K562 (cell line): ENCODE data around the gene TMBIM4. TPM values are rescaled to one million over a fixed set of nuclear protein-coding genes. Genes with fewer than 3 reads are reported as not detected.

Experiments used
- ATAC-seq: fragments of 200-7000 bp; cut with Tn5 transposase; 3 replicates; pipeline ENCODE4 v1.9.1; 2020; ENCODE audit warnings: moderate library complexity
- BruUV-seq: library from RNA; stranded (reverse); fragments of 400-500 nt; replicated peaks from 2 replicates; lab custom pipeline; 2021; lab: Mats Ljungman, UMichigan
- CTCF ChIA-PET: fragments of 300-600 bp; formaldehyde crosslinking; extraction: SDS; loops from one replicate; lab custom pipeline; 2021; ENCODE audit warnings: low intra/inter-chr PET ratio; lab: Yijun Ruan, JAX
- POLR2A ChIA-PET: fragments of 300-600, 350-650 bp; sonication (Branson Sonifier 250); formaldehyde crosslinking; extraction: SDS; loops from one replicate; lab custom pipeline; 2021; ENCODE audit warnings: antibody characterized with exemption, inconsistent platforms; lab: Yijun Ruan, JAX
- DNase-seq, 4 experiments: peaks; one replicate each; pipeline versions ENCODE4 v3.0.0 to v3.0.0-alpha.2; 2011 to 2018; ENCODE audit warnings: low spot score in 3 of 4, mixed read lengths in 3 of 4; ENCODE audit errors: extremely low read depth in 1 of 4
- FAIRE-seq: peaks from 2 replicates; lab custom pipeline; 2011; peaks lifted over from hg19 to GRCh38; lab: Jason Lieb, UNC
- H2AFZ ChIP-seq: 2 replicates; pipeline ENCODE4 v1.6.0; 2011; ENCODE audit warnings: low read depth, low read length, control low read depth, inconsistent platforms
- H3K27ac ChIP-seq: fragments of 200-600 bp; 3 replicates; pipeline ENCODE4 v1.8.0; 2011; ENCODE audit warnings: low read depth, mild to moderate bottlenecking, control low read depth, inconsistent platforms, low read length, moderate library complexity, mixed read lengths; ENCODE audit errors: extremely low read depth
- H3K27me3 ChIP-seq, 2 experiments: fragments of 300-600 bp in 1 of 2; 2 replicates in 1 of 2; 3 replicates in 1 of 2; pipeline versions ENCODE4 v1.6.0 to v1.8.0; 2011; ENCODE audit warnings: inconsistent platforms in 2 of 2, low read length in 2 of 2, mild to moderate bottlenecking in 1 of 2, mixed read lengths in 1 of 2, moderate library complexity in 1 of 2; ENCODE audit not compliant: control insufficient read depth in 2 of 2, insufficient read depth in 2 of 2
- H3K36me3 ChIP-seq: fragments of 300-600 bp; 3 replicates; pipeline ENCODE4 v1.8.0; 2011; ENCODE audit warnings: mild to moderate bottlenecking, low read length, inconsistent platforms; ENCODE audit not compliant: control insufficient read depth, insufficient read depth
- H3K4me1 ChIP-seq, 2 experiments: fragments of 200-600 bp in 1 of 2; replicated peaks in 1 of 2; 2 replicates in 1 of 2; 3 replicates in 1 of 2; pipeline versions ENCODE4 v1.5.1 to v1.8.0; 2011; ENCODE audit warnings: inconsistent platforms in 2 of 2, low read length in 2 of 2, mild to moderate bottlenecking in 1 of 2, mixed read lengths in 1 of 2, moderate library complexity in 1 of 2; ENCODE audit not compliant: control insufficient read depth in 2 of 2, insufficient read depth in 2 of 2
- H3K4me2 ChIP-seq: 2 replicates; pipeline ENCODE4 v1.6.1; 2011; ENCODE audit warnings: low read length, control low read depth, inconsistent platforms, mixed read lengths; ENCODE audit not compliant: insufficient read depth
- H3K4me3 ChIP-seq: fragments of 200-600 bp; sonication (generic), shearing (Covaris generic); 2 replicates; pipeline ENCODE4 v1.5.1; 2016; ENCODE audit warnings: control low read depth, inconsistent platforms
- H3K79me2 ChIP-seq: fragments of 200-600 bp; 3 replicates; pipeline ENCODE4 v1.8.0; 2011; ENCODE audit warnings: low read length, inconsistent platforms; ENCODE audit not compliant: control insufficient read depth, insufficient read depth
- H3K9ac ChIP-seq, 2 experiments: 2 replicates each; pipeline versions ENCODE4 v1.6.0 to v1.6.1; 2011; ENCODE audit warnings: low read depth in 2 of 2, low read length in 2 of 2, control low read depth in 1 of 2, inconsistent platforms in 1 of 2, mild to moderate bottlenecking in 1 of 2, mixed read lengths in 1 of 2; ENCODE audit not compliant: insufficient read depth in 1 of 2
- H3K9me1 ChIP-seq: one replicate; pipeline ENCODE4 v1.6.0; 2011; ENCODE audit warnings: inconsistent platforms, mild to moderate bottlenecking, low read length, moderate library complexity; ENCODE audit not compliant: control insufficient read depth, insufficient read depth
- H3K9me3 ChIP-seq: replicated peaks from 2 replicates; pipeline ENCODE4 v1.5.1; 2011; ENCODE audit warnings: low read depth, low read length, inconsistent platforms; ENCODE audit not compliant: control insufficient read depth, insufficient read depth
- H4K20me1 ChIP-seq: replicated peaks from 2 replicates; pipeline ENCODE4 v1.6.1; 2011; ENCODE audit warnings: low read length, inconsistent platforms, mixed read lengths; ENCODE audit not compliant: control insufficient read depth, insufficient read depth
- CBFA2T2 ChIP-seq: fragments of 450-650 bp; conservative IDR thresholded peaks from 2 replicates; pipeline ENCODE4 v1.6.1; 2017; ENCODE audit warnings: mild to moderate bottlenecking
- CREB1 ChIP-seq, 2 experiments: sonication (generic) in 1 of 2; formaldehyde crosslinking in 1 of 2; IDR thresholded peaks; 2 replicates each; pipeline versions ENCODE4 v1.6.1 to v1.8.0; 2012 to 2022; ENCODE audit warnings: inconsistent platforms in 1 of 2, mild to moderate bottlenecking in 1 of 2, missing genetic modification reagents in 1 of 2, moderate library complexity in 1 of 2
- FOS ChIP-seq: IDR thresholded peaks from 3 replicates; pipeline ENCODE4 v1.6.1; 2011; ENCODE audit not compliant: insufficient read length; ENCODE audit errors: extremely low read depth
- GTF2A2 ChIP-seq: IDR thresholded peaks from 2 replicates; pipeline ENCODE4 v1.6.1; 2016; ENCODE audit warnings: mild to moderate bottlenecking, missing genetic modification characterization, missing compliant biosample characterization
- MXD1 ChIP-seq: fragments of 250-450 bp; sonication (Bioruptor Pico); IDR thresholded peaks from 2 replicates; pipeline ENCODE4 v1.8.0; 2021; ENCODE audit warnings: borderline replicate concordance, mild to moderate bottlenecking, moderate library complexity; ENCODE audit not compliant: poor library complexity, severe bottlenecking
- NFE2L1 ChIP-seq: fragments of 450-650 bp; IDR thresholded peaks from 2 replicates; pipeline ENCODE4 v1.6.1; 2016; ENCODE audit warnings: missing genetic modification characterization, low read depth, mild to moderate bottlenecking, missing compliant biosample characterization, moderate library complexity, borderline replicate concordance
- RFX1 ChIP-seq: fragments of 450-650 bp; IDR thresholded peaks from 2 replicates; pipeline ENCODE4 v1.6.1; 2016; ENCODE audit warnings: mild to moderate bottlenecking, moderate library complexity
- SETDB1 ChIP-seq: IDR thresholded peaks from one replicate; pipeline ENCODE4 v1.6.1; 2012; ENCODE audit warnings: low read length, control low read depth, inconsistent platforms
- SPI1 ChIP-seq: IDR thresholded peaks from 2 replicates; pipeline ENCODE4 v1.6.1; 2011; ENCODE audit warnings: low read depth, low read length, control low read depth, borderline replicate concordance
- TCFL5 ChIP-seq: fragments of 250-450 bp; sonication (Bioruptor Pico); conservative IDR thresholded peaks from 2 replicates; pipeline ENCODE4 v1.6.1; 2021; ENCODE audit warnings: mild to moderate bottlenecking, moderate library complexity, matching md5 sums
- USF2 ChIP-seq: sonication (generic); formaldehyde crosslinking; IDR thresholded peaks from 2 replicates; pipeline ENCODE4 v1.5.0; 2020; ENCODE audit warnings: missing genetic modification reagents
- ZNF134 ChIP-seq: fragments of 250-450 bp; sonication (Bioruptor Pico); conservative IDR thresholded peaks from 2 replicates; pipeline ENCODE4 v1.4.0; 2020
- WGBS: fragments of 100-300 bp; shearing (Covaris generic); methylation state at CpG from one replicate; pipeline ENCODE4 v1.1.6; 2016; ENCODE audit warnings: low coverage, mixed read lengths; ENCODE audit not compliant: insufficient coverage; ENCODE audit errors: missing lambda C conversion rate; 5-methylcytosine and 5-hydroxymethylcytosine counted together
- in situ Hi-C: fragments of 300-500 bp; cut with MboI; formaldehyde crosslinking; loops from 4 replicates; pipeline ENCODE4 v1.15.0; 2018; ENCODE audit warnings: inconsistent platforms, mixed read lengths
- intact Hi-C: fragments of 100-400 bp; cut with micrococcal nuclease; formaldehyde crosslinking; loops from 2 replicates; pipeline ENCODE4 v1.14.2; 2022
- polyA plus RNA-seq, 8 experiments: library from polyadenylated mRNA; depleted of rRNA in 4 of 8; stranded (reverse) in 5 of 8; unstranded in 3 of 8; fragments of >200 nt; fragmentation: Nextera tagmentation in 2 of 8; fragmentation: Illumina TruSeq in 1 of 8; extraction: Ambion mirVana in 2 of 8; extraction: Trizol in 1 of 8; gene quantifications; 2 replicates each; pipeline versions ENCODE4 v1.2.1 to v1.2.3, GENCODE V29; 2011 to 2014; ENCODE audit warnings: inconsistent platforms in 1 of 8, missing spikeins in 1 of 8
- total RNA-seq, 7 experiments: library from RNA; depleted of rRNA in 6 of 7; stranded (reverse); fragments of >200 nt in 6 of 7; fragmentation: Illumina TruSeq in 2 of 7; extraction: Trizol in 2 of 7; gene quantifications; 2 replicates each; pipeline versions ENCODE4 v1.2.1 to v1.2.3, GENCODE V29; 2011 to 2021; ENCODE audit warnings: low replicate concordance in 1 of 7
- TF ChIP-seq, protein P1 (sequence below), 2 experiments: fragments of 450-650 bp in 1 of 2; sonication (generic) in 1 of 2; formaldehyde crosslinking; conservative IDR thresholded peaks; 2 replicates each; pipeline versions ENCODE4 v1.4.0 to v1.8.1; 2020 to 2022; ENCODE audit warnings: mild to moderate bottlenecking in 1 of 2, missing genetic modification reagents in 1 of 2
- TF ChIP-seq, protein P2 (sequence below): fragments of 250-450 bp; sonication (Bioruptor Pico); IDR thresholded peaks from 2 replicates; pipeline ENCODE4 v1.5.1; 2021; ENCODE audit warnings: mild to moderate bottlenecking

The TMBIM4 gene
- total and polyA plus RNA-seq, 9 of the 15 experiments (the other 6 are each of a cell fraction or from before 2014, with no cell fraction given) = 18.6 to 272 (median 50.0) TPM

GRCh38 chr12:66176105-66176900 lies 6.5 kb upstream of the TMBIM4 start:
- CTCF ChIA-PET = no interaction called here
- POLR2A ChIA-PET = no interaction called here
- BruUV-seq = no TSS peak
- H3K9ac ChIP-seq = no peak overlapping the region
- FAIRE-seq (no peak), ATAC-seq (no peak), DNase-seq (no peak)
- H3K79me2 ChIP-seq = no peaks in the 10 kb centered on the region
- no peaks in the 10 kb centered on the region for H3K9me3 ChIP-seq
- no peaks in the 10 kb centered on the region for H3K36me3 ChIP-seq
- H3K4me3 ChIP-seq = no peak overlapping the region
- no peaks in the 10 kb centered on the region for H3K27me3 ChIP-seq
- H4K20me1 ChIP-seq = no peaks in the 10 kb centered on the region
- 0% methylated on average over 1 of the region's 1 CpG for WGBS
- no peak overlapping the region for H3K27ac ChIP-seq
- H3K4me1 ChIP-seq = peaks cover 0 to 3% of the 10 kb centered on the region in 2 experiments; a peak in 1 of 5 replicates
- in situ Hi-C loops = no loop called here
- no peak overlapping the region for H3K4me2 ChIP-seq
- intact Hi-C loops = no loop called here
- no peak overlapping the region for H2AFZ ChIP-seq
- H3K9me1 ChIP-seq = no peaks in the 10 kb centered on the region
- TF ChIP-seq GTF2A2 (tag) (no peak), USF2 (no peak), SETDB1 (no peak), ZNF134 (no peak), NFE2L1 (tag) (no peak), CREB1 (IDR thresholded peaks at IDR 0.05) (no peak), CREB1 (CRISPR knock-in tag; IDR thresholded peaks at IDR 0.05) (no peak), RFX1 (no peak), CBFA2T2 (no peak), MXD1 (CRISPR knock-in tag) (no peak), TCFL5 (CRISPR knock-in tag) (no peak), FOS (no peak), SPI1 (no peak)
- TF ChIP-seq, protein P1, sequence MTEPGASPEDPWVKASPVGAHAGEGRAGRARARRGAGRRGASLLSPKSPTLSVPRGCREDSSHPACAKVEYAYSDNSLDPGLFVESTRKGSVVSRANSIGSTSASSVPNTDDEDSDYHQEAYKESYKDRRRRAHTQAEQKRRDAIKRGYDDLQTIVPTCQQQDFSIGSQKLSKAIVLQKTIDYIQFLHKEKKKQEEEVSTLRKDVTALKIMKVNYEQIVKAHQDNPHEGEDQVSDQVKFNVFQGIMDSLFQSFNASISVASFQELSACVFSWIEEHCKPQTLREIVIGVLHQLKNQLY (CRISPR knock-in tag; conservative IDR thresholded peaks at IDR 0.05) = no peak
- TF ChIP-seq, protein P2, sequence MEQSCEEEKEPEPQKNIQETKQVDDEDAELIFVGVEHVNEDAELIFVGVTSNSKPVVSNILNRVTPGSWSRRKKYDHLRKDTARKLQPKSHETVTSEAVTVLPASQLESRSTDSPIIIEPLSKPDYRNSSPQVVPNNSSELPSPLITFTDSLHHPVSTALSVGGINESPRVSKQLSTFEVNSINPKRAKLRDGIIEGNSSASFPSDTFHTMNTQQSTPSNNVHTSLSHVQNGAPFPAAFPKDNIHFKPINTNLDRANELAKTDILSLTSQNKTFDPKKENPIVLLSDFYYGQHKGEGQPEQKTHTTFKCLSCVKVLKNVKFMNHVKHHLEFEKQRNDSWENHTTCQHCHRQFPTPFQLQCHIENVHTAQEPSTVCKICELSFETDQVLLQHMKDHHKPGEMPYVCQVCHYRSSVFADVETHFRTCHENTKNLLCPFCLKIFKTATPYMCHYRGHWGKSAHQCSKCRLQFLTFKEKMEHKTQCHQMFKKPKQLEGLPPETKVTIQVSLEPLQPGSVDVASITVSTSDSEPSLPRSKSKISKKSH (CRISPR knock-in tag) = no peak
